IPS-20b (cell line): Measurements from ENCODE around the gene CTBS.
A peak's percentile ranks its signal among the peaks of the same experiment; 100 is the strongest.
"Not testable (repeated sequence)": the region's sequence is repeated elsewhere in the genome, so short reads cannot be mapped to it uniquely, and the experiment has no call there.

Experiments
- H3K27ac ChIP-seq: one replicate; pipeline ENCODE4 v1.5.1; 2013; ENCODE audit warnings: low read length
- H3K27me3 ChIP-seq: 2 replicates; pipeline ENCODE4 v1.6.1; 2013; ENCODE audit warnings: mild to moderate bottlenecking, low read length, inconsistent platforms; ENCODE audit not compliant: insufficient read depth
- H3K36me3 ChIP-seq: 2 replicates; pipeline ENCODE4 v1.6.1; 2013; ENCODE audit warnings: low read depth, mild to moderate bottlenecking, inconsistent platforms, low read length, moderate library complexity; ENCODE audit not compliant: insufficient read depth
- H3K4me1 ChIP-seq: 2 replicates; pipeline ENCODE4 v1.6.1; 2013; ENCODE audit warnings: mild to moderate bottlenecking, control low read depth, inconsistent platforms, low read length, moderate library complexity; ENCODE audit not compliant: insufficient read depth
- H3K4me3 ChIP-seq: 2 replicates; pipeline ENCODE4 v1.5.1; 2013; ENCODE audit warnings: mild to moderate bottlenecking, low read length, inconsistent platforms
- H3K9ac ChIP-seq: 2 replicates; pipeline ENCODE4 v1.6.1; 2013; ENCODE audit warnings: low read depth, mild to moderate bottlenecking, inconsistent platforms, low read length, moderate library complexity
- H3K9me3 ChIP-seq: 2 replicates; pipeline ENCODE4 v1.6.1; 2013; ENCODE audit warnings: mild to moderate bottlenecking, low read depth, low read length, inconsistent platforms; ENCODE audit not compliant: insufficient read depth

CTBS gene

DNA sequence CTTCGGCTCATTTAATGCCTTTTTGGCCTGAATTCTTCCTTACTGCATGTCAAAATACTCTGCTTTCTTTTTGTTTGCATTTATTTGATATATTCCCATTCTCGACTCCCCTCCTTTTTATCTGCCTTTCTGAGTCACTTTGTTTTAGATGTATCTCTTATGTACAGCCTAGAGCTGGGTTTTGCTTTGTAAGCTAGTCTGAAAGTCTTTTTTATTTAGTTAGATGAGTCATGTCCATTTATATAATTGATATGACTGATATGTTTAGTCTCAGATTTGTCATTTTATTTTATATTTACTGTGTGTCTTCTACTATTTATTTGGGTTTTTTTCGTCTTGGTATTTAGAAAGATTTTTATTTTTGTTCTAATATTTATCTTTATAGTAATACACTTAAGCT is 34.3 kb downstream of the CTBS start:
- Histone ChIP-seq H3K27ac (no peak overlapping the region), H3K4me1 (no peaks in the 10 kb centered on the region), H3K36me3 (no peaks in the 10 kb centered on the region), H3K9ac (no peak overlapping the region), H3K27me3 (no peaks in the 10 kb centered on the region), H3K9me3 (no peaks in the 10 kb centered on the region), H3K4me3 (no peak overlapping the region)

DNA sequence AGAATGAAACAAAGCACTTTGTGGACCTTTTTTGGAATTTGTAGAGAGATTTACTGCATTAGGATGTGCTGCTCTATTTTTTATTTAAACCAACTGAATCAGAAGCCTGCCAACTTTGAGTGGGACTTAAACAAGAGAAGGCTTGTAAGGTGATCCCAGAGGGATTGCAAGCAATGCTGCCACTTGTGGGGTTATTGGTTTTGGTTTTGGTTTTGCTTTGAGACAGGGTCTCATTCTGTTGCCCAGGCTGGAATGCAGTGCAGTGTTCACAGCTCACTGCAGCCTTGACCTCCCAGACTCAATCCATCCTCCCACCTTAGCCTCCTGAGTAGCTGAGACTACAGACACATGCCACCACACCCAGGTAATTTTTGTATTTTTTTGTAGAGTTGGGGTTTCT is 35.6 kb downstream of the CTBS start:
- Histone ChIP-seq H3K4me1 (no peaks in the 10 kb centered on the region), H3K27me3 (no peaks in the 10 kb centered on the region), H3K9ac (no peak overlapping the region), H3K36me3 (no peaks in the 10 kb centered on the region), H3K4me3 (no peak overlapping the region), H3K9me3 (no peaks in the 10 kb centered on the region), H3K27ac (no peak overlapping the region)

DNA sequence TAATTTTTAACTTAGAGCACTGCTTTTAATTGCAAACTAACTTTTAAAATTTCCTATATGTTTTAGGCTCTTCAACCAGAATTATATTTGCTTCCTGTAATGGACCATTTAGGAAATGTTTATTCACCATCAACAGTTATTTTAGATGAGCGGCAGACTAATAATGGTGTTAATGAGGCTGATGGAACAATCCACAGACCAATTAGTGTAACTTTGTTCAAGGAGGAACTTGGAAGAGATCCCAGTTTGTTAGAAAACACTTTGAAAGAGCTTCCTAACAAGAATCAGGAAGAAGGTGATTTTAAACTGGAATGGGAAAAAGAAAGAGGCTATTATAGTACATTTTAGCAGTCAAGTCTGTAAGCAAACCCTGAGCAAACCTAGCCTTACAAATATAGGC is 48.5 kb downstream of the CTBS start:
- H3K9ac ChIP-seq = no peak overlapping the region
- H3K9me3 ChIP-seq = no peaks in the 10 kb centered on the region; the same call in 1 of the 2 replicates

DNA sequence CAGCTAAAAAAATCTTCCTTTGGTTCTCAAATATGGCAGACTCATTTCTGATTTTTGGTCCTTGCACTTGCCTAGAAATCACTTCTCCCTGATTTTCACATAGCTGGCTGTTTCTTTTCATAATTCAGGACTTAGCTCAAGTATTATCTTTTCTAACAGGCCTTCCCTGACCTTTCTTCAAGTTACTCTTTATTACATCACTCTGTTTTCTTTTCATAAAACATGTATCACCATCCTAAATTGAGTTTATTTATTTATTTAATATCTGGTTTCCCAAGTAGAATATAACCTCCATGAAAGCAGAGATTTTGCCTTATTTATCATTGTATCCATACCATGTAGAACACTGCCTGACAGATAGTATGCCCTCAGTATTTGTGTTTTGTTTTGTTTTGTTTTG is 49.6 kb downstream of the CTBS start:
- Histone ChIP-seq H3K9me3 (no peaks in the 10 kb centered on the region; the same call in 1 of the 2 replicates), H3K27me3 (no peaks in the 10 kb centered on the region), H3K36me3 (no peaks in the 10 kb centered on the region), H3K4me1 (no peaks in the 10 kb centered on the region), H3K4me3 (no peak overlapping the region), H3K27ac (no peak overlapping the region), H3K9ac (no peak overlapping the region)

More for the DNA sequence above, 48.5 kb downstream of the CTBS start:
- H3K4me3 ChIP-seq = no peak overlapping the region
- H3K36me3 ChIP-seq = no peaks in the 10 kb centered on the region
- no peak overlapping the region for H3K27ac ChIP-seq
- H3K4me1 ChIP-seq = no peaks in the 10 kb centered on the region
- no peaks in the 10 kb centered on the region for H3K27me3 ChIP-seq

DNA sequence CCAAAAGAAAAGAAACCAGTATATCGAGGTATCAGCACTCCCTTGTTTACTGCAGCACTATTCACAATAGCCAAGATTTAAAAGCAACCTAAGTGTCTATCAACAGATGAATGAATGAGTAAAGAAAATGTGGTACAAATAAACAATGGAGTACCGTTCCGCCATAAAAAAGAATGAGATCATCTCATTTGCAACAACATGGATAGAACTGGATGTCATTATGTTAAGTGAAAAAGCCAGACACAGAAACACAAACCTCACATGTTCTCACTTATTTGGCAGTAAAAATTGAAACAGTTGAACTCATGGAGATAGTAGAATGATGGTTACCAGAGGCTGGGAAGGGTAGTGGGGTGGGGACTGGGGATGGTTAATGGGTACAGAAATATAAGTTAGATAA is 63.6 kb downstream of the CTBS start:
- Histone ChIP-seq H3K9ac (no peak overlapping the region), H3K4me3 (no peak overlapping the region), H3K9me3 (peaks cover 5% of the 10 kb centered on the region; the same call in 1 of the 2 replicates), H3K27me3 (no peaks in the 10 kb centered on the region), H3K4me1 (no peaks in the 10 kb centered on the region; the same call in 1 of the 2 replicates), H3K36me3 (no peaks in the 10 kb centered on the region), H3K27ac (no peak overlapping the region)

DNA sequence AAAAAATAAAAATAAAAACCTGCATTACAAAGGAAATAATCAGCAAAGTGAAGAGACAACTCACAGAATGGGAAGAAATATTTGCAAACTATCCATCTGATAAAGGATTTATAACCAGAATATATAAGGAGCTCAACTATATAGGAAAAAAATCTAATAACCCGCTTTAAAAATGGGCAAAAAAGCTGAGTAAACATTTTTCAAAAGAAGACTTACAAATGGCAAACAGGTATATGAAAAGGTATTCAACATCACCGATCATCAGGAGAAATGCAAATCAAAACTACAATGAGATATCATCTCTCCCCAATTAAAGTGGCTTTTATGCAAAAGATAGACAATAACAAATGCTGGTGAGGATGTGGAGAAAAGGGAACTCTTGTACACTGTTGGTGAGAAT is 64.1 kb downstream of the CTBS start:
- H3K4me3 ChIP-seq = no peak overlapping the region
- H3K36me3 ChIP-seq = no peaks in the 10 kb centered on the region
- H3K9me3 ChIP-seq = peaks cover 5% of the 10 kb centered on the region; the same call in 1 of the 2 replicates
- no peak overlapping the region for H3K9ac ChIP-seq
- H3K4me1 ChIP-seq = no peaks in the 10 kb centered on the region; the same call in 1 of the 2 replicates
- no peak overlapping the region for H3K27ac ChIP-seq
- peaks cover 3% of the 10 kb centered on the region; the same call in 1 of the 2 replicates for H3K27me3 ChIP-seq

DNA sequence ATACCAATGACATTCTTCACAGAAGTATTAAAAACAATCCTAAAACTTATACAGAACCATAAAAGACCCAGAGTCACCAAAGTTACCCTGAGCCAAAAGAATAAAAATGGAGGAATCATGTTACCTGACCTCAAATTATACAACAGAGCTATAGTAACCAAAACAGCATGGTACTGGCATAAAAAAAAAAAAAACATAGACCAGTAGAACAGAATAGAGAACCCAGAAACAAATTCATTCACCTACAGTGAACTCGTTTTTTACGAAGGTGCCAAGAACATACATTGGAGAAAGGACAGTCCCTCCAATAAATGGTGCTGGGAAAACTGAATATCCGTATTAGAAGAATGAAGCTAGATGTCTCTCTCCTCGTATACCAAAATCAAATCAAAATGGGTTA is 65.2 kb downstream of the CTBS start:
- Histone ChIP-seq H3K9me3 (peaks cover 5% of the 10 kb centered on the region; the same call in 1 of the 2 replicates), H3K4me1 (peaks cover 8% of the 10 kb centered on the region), H3K27me3 (peaks cover 10% of the 10 kb centered on the region; the same call in 1 of the 2 replicates), H3K9ac (no peak overlapping the region), H3K27ac (no peak overlapping the region), H3K36me3 (no peaks in the 10 kb centered on the region), H3K4me3 (no peak overlapping the region)

DNA sequence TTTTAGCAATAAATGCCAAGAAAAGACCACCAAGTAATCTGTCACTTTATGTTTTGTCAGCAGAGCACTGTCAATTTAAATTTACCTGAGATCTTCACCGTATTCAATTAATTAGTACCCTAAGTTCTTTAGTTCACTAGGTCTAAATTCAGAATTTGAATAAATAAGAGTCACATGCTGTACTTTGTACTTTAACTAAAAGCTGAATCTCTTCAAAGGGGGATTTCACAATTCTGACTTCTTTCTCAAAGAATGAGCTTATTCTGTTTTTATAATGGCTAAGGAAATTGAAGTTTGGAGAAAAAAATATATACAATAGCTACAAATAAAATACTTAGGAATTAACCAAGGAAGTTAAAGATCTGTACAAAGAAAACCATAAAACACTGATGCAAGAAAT is 65.7 kb downstream of the CTBS start:
- Histone ChIP-seq H3K27me3 (peaks cover 10% of the 10 kb centered on the region; the same call in 1 of the 2 replicates), H3K4me3 (no peak overlapping the region), H3K4me1 (peaks cover 12% of the 10 kb centered on the region), H3K9me3 (peaks cover 5% of the 10 kb centered on the region; the same call in 1 of the 2 replicates), H3K27ac (no peak overlapping the region), H3K36me3 (no peaks in the 10 kb centered on the region), H3K9ac (no peak overlapping the region)

DNA sequence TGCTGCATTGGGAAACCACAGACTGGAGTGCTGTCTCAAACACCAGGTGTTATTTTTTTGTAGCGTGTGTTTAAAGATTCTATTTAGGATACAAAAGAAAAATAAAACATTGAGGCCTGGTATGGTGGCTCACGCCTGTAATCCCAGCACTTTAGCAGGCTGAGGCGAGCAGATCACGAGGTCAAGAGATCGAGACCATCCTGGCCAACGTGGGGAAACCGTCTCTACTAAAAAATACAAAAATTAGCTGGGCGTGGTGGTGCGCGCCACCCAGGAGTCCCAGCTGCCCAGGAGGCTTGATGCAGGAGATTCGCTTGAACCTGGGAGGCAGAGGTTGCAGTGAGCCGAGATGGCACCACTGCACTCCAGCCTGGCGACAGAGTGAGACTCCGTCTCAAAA is 66.4 kb downstream of the CTBS start:
- peaks cover 17% of the 10 kb centered on the region for H3K4me1 ChIP-seq
- H3K27me3 ChIP-seq, H3K36me3 ChIP-seq, H3K9me3 ChIP-seq, H3K27ac ChIP-seq, H3K4me3 ChIP-seq, H3K9ac ChIP-seq: not testable (repeated sequence)

DNA sequence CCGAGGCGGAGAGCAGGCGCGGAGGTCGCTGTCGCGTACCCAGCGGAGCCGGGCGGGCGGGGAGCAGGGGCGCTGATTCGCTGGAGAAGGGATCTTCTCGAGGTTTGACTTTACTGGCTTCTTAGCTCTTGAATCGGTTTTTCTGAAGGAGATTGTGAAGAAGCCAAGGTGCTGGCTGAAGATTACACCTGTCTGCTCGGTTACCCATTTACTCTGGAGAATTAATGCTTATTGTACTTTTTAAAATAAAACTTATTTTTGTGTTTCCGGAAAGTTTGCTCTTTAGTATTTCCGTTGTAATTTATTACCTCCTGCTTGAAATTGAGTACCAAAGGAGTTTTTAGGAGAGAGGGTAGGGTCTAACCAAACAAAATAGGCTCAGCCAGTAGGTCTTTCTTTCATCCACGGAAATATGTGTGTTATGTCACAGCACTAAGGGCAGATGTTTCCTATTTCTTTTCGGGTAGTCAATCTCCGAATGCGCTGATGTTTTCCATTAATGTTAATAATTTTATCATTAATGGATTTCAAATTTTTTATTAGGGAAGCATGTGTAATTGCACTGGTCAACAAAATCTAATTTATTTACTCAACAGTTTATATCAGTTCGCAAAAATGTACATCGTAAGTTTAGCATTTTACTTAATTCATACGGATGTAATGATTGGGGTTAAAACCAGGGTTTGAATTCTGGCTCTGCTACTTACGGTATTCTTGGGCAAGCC is 67.3 kb downstream of the CTBS start:
- H3K27me3 ChIP-seq = peaks cover 10% of the 10 kb centered on the region; the same call in 1 of the 2 replicates
- peak overlapping the region; percentile 94; the same call in 1 of the 2 replicates for H3K9ac ChIP-seq
- H3K4me1 ChIP-seq = peaks cover 17% of the 10 kb centered on the region
- no peaks in the 10 kb centered on the region for H3K36me3 ChIP-seq
- no peak overlapping the region for H3K27ac ChIP-seq
- peaks cover 5% of the 10 kb centered on the region; the same call in 1 of the 2 replicates for H3K9me3 ChIP-seq
- peak overlapping the region; percentile 98 for H3K4me3 ChIP-seq

DNA sequence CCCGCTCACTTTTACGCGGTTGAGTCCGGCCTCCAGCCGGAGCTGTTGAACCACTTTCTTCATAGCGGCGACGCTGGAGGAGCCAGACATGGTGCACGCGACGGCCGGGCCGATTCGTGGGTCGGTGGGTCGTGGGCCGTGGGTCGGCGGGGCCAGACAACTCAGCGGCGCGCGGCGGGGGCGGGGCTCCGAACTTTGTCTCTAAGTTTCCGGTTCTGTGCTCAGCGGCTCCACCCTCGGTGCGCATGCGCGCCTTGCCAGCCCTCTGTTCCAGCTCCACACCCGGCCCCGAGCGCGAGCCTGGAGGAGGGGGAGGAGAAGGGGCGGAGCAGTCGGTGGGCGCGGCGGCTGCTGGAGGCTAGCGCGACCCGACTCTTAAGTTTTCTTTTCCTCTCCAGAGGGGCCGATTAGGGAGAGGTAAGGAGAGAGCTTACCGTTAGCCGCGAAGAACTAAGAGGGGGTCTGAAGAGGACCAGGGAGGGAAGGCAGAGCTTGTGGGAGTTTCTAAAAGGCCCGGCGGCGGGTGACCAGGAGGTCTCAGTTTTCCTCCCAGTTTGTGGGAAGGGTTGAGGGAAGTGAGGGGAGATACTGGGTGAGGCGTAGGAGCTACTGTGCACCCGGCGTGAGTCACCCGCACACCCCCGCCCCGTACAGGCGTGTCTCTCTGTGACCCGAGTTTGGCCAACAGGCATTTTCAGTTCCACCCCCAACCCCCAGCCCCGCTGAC is 68.1 kb downstream of the CTBS start, which contains the start of the genes GNG5 and SPATA1:
TSS of gene GNG5 (minus strand) at position 580 of the 727 bp plus-strand sequence. CDS start at position 90, 490 bp downstream.
TSS of gene SPATA1 (plus strand) at position 385 of the 727 bp plus-strand sequence. CDS start 9,974 bp downstream, outside the sequence.
- Histone ChIP-seq H3K36me3 (peaks cover 4% of the 10 kb centered on the region; the same call in 1 of the 2 replicates), H3K27me3 (peaks cover 10% of the 10 kb centered on the region; the same call in 1 of the 2 replicates), H3K4me3 (peak within 1 kb of the TSS; percentile 98), H3K9ac (peak within 1 kb of the TSS; percentile 94; the same call in 1 of the 2 replicates), H3K4me1 (peaks cover 17% of the 10 kb centered on the region), H3K9me3 (peaks cover 5% of the 10 kb centered on the region; the same call in 1 of the 2 replicates), H3K27ac (peak within 1 kb of the TSS; percentile 39)
